PC-9 (cell line): ENCODE data around the gene POU6F2. TPM values are rescaled to one million over a fixed set of nuclear protein-coding genes. Genes with fewer than 3 reads are reported as not detected.
A peak's percentile ranks its signal among the peaks of the same experiment; 100 is the strongest.

Experiments
- BruUV-seq: library from RNA; stranded (reverse); fragments of 400-500 nt; replicated peaks from 2 replicates; lab custom pipeline; 2021; lab: Mats Ljungman, UMichigan
- CTCF ChIA-PET: fragments of 300-600 bp; sonication (Branson Sonifier 250); formaldehyde crosslinking; loops from one replicate; lab custom pipeline; 2022; ENCODE audit warnings: antibody characterized with exemption; lab: Charles Lee
- POLR2A ChIA-PET: fragments of 300-600 bp; sonication (Branson Sonifier 250); formaldehyde crosslinking; loops from one replicate; lab custom pipeline; 2022; ENCODE audit warnings: antibody characterized with exemption; ENCODE audit not compliant: unreplicated experiment; lab: Charles Lee
- DNase-seq, 2 experiments: peaks; one replicate each; pipeline versions ENCODE4 v3.0.0 to v3.0.0-alpha.2; 2015 to 2022; ENCODE audit warnings: mixed read lengths in 1 of 2
- H2AFZ ChIP-seq: fragments of 200-600 bp; sonication (generic); 2 replicates; pipeline ENCODE4 v1.8.1; 2017; ENCODE audit warnings: antibody characterized with exemption
- H3F3A ChIP-seq: fragments of 200-600 bp; sonication (generic); 2 replicates; pipeline ENCODE4 v1.8.1; 2017; ENCODE audit warnings: antibody characterized with exemption, mild to moderate bottlenecking, low read depth; ENCODE audit not compliant: insufficient read depth
- H3K27ac ChIP-seq: fragments of 200-600 bp; sonication (generic); 2 replicates; pipeline ENCODE4 v1.6.1; 2016; ENCODE audit warnings: mixed run types
- H3K27me3 ChIP-seq: fragments of 200-600 bp; sonication (generic); 2 replicates; pipeline ENCODE4 v1.6.1; 2016; ENCODE audit warnings: low read depth, mixed run types; ENCODE audit not compliant: insufficient read depth
- H3K36me3 ChIP-seq: fragments of 200-600 bp; sonication (generic); 2 replicates; pipeline ENCODE4 v1.6.1; 2016; ENCODE audit warnings: low read depth, mixed run types
- H3K4me1 ChIP-seq: fragments of 200-600 bp; sonication (generic); replicated peaks from 2 replicates; pipeline ENCODE4 v1.6.1; 2016; ENCODE audit warnings: mixed run types; ENCODE audit not compliant: insufficient read depth
- H3K4me2 ChIP-seq: fragments of 200-600 bp; sonication (generic); 2 replicates; pipeline ENCODE4 v1.6.1; 2017; ENCODE audit warnings: mixed run types
- H3K4me3 ChIP-seq: fragments of 200-600 bp; sonication (generic); 2 replicates; pipeline ENCODE4 v1.6.1; 2016; ENCODE audit warnings: mixed run types
- H3K79me2 ChIP-seq: fragments of 200-600 bp; sonication (generic); 2 replicates; pipeline ENCODE4 v1.6.1; 2017; ENCODE audit warnings: low read depth, mixed run types
- H3K9me2 ChIP-seq: fragments of 200-600 bp; sonication (generic); 2 replicates; pipeline ENCODE4 v1.8.1; 2017; ENCODE audit warnings: mild to moderate bottlenecking; ENCODE audit not compliant: insufficient read depth
- H3K9me3 ChIP-seq: fragments of 200-600 bp; sonication (generic); 2 replicates; pipeline ENCODE4 v1.8.1; 2016; ENCODE audit warnings: low read depth; ENCODE audit not compliant: insufficient read depth
- H4K20me1 ChIP-seq: fragments of 200-600 bp; sonication (generic); 2 replicates; pipeline ENCODE4 v1.8.1; 2017; ENCODE audit not compliant: insufficient read depth
- EZH2 ChIP-seq: fragments of 200-600 bp; sonication (generic); IDR thresholded peaks from 2 replicates; pipeline ENCODE4 v1.8.0; 2017; ENCODE audit warnings: antibody characterized with exemption, low read depth
- intact Hi-C: fragments of 100-400 bp; cut with micrococcal nuclease; formaldehyde crosslinking; loops from one replicate; pipeline ENCODE4 v1.10.0; 2022; ENCODE audit not compliant: unreplicated experiment
- total RNA-seq: library from RNA; stranded (reverse); gene quantifications from 2 replicates; pipeline ENCODE4 v1.2.3, GENCODE V29; 2021
- TF ChIP-seq, protein P1 (sequence below): fragments of 200-600 bp; sonication (generic); conservative IDR thresholded peaks from 2 replicates; pipeline ENCODE4 v1.6.1; 2017; ENCODE audit warnings: mixed run types, antibody characterized with exemption, mild to moderate bottlenecking, moderate library complexity

Gene POU6F2
- total RNA-seq, 1 experiment from 2014 or later = not detected

DNA sequence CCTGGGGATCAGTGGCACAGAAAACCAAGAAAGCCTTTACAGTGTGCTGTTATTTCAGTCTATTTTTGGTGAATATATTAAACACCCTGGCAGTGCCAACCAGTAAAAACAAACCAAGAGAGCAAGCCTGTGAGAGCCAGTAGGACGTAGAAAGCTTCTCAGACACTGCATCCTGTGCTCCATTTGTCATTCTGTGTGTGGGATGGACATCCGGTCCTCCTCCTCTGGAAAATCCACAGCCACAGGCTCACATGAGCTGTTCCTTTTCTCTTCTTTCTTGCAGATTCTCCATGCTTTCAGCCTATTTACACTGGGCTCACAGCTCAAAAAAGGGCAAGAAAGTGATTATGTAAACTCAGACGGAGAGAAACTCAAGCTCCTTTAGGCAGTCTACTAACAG is 468.8 kb downstream of the POU6F2 start:
- ChIA-PET CTCF (no interaction called here), POLR2A (no interaction called here)
- Histone ChIP-seq H3K27me3 (peaks cover 96% of the 10 kb centered on the region), H3K4me2 (no peak overlapping the region), H3K36me3 (no peaks in the 10 kb centered on the region), H3K4me3 (no peak overlapping the region), H3K9me3 (no peaks in the 10 kb centered on the region), H3K27ac (no peak overlapping the region), H3K79me2 (no peaks in the 10 kb centered on the region), H3K4me1 (no peaks in the 10 kb centered on the region), H3F3A (no peaks in the 10 kb centered on the region), H3K9me2 (no peaks in the 10 kb centered on the region), H4K20me1 (no peaks in the 10 kb centered on the region), H2AFZ (no peak overlapping the region)
- DNase-seq = peak in 1 of 2 experiments; percentile 8
- BruUV-seq = no TSS peak
- intact Hi-C loops = no loop called here
- TF ChIP-seq, protein P1, sequence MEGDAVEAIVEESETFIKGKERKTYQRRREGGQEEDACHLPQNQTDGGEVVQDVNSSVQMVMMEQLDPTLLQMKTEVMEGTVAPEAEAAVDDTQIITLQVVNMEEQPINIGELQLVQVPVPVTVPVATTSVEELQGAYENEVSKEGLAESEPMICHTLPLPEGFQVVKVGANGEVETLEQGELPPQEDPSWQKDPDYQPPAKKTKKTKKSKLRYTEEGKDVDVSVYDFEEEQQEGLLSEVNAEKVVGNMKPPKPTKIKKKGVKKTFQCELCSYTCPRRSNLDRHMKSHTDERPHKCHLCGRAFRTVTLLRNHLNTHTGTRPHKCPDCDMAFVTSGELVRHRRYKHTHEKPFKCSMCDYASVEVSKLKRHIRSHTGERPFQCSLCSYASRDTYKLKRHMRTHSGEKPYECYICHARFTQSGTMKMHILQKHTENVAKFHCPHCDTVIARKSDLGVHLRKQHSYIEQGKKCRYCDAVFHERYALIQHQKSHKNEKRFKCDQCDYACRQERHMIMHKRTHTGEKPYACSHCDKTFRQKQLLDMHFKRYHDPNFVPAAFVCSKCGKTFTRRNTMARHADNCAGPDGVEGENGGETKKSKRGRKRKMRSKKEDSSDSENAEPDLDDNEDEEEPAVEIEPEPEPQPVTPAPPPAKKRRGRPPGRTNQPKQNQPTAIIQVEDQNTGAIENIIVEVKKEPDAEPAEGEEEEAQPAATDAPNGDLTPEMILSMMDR = no peak
- no peak for TF ChIP-seq EZH2

DNA sequence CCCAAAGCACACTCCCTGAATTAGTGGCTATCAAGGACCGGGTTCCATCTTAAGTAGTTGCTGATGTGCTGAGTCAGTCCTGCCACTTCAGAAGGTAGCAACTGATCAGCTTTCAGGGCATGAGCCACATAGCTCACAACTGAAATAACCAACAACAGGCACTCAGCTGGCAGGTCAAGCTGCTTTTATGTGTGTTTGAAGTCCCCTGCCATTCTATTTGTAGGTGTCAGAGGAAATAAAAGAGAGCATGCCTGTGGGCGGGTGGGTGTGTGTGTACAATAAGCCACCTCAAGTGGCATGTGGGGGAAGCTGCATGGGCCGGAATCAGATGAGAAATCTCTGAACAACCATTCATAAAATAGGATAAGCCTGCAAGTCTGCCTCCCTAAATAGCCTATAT is 474.2 kb downstream of the POU6F2 start:
- no peak for DNase-seq
- intact Hi-C loops = no loop called here
- ChIA-PET POLR2A (no interaction called here), CTCF (no interaction called here)
- no peaks in the 10 kb centered on the region for H3K36me3 ChIP-seq
- H3K4me3 ChIP-seq = no peak overlapping the region
- H2AFZ ChIP-seq = no peak overlapping the region
- no peaks in the 10 kb centered on the region for H3K4me1 ChIP-seq
- no peaks in the 10 kb centered on the region for H3K9me3 ChIP-seq
- no peak overlapping the region for H3K27ac ChIP-seq
- no peaks in the 10 kb centered on the region for H3F3A ChIP-seq
- no peaks in the 10 kb centered on the region for H3K79me2 ChIP-seq
- peaks cover 66% of the 10 kb centered on the region for H3K27me3 ChIP-seq
- H3K4me2 ChIP-seq = no peak overlapping the region
- no peaks in the 10 kb centered on the region for H4K20me1 ChIP-seq
- H3K9me2 ChIP-seq = no peaks in the 10 kb centered on the region
- BruUV-seq = no TSS peak
- TF ChIP-seq EZH2 = no peak
- TF ChIP-seq, protein P1 = no peak

DNA sequence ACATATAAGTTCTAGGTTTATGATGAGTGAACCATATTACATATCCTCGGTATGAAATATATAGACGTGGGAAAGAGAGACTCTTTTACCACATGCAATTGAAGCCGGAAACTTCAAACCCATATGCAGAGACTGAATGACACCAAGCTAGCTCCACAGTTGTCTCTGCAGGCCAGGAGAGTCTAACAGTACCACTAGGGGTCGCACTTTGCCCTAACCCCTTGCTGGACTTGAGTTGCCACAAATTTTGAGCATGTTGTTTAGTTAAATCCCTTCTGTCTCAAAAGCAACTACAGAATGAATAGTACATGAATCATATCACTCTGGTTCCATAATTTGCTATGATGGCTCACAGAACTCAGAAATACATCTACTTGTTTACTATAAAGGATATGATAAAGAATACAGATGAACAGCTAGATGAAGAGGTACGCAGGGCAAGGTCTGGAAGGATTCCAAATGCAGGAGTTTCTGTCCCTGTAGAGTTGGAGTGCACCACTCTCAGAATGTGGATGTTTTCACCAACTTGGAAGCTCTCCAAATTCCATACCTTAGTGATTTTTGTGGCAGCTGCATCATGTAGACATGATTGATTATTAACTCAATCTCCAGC is 476.1 kb downstream of the POU6F2 start:
- DNase-seq = peak in 1 of 2 experiments; percentile 33
- H4K20me1 ChIP-seq = no peaks in the 10 kb centered on the region
- H3K27ac ChIP-seq = no peak overlapping the region
- no peaks in the 10 kb centered on the region for H3K9me3 ChIP-seq
- ChIA-PET POLR2A (no interaction called here), CTCF (no interaction called here)
- no peaks in the 10 kb centered on the region for H3K79me2 ChIP-seq
- H2AFZ ChIP-seq = no peak overlapping the region
- no TSS peak for BruUV-seq
- H3K27me3 ChIP-seq = peaks cover 58% of the 10 kb centered on the region
- intact Hi-C loops = no loop called here
- H3K4me1 ChIP-seq = no peaks in the 10 kb centered on the region
- H3F3A ChIP-seq = no peaks in the 10 kb centered on the region
- TF ChIP-seq EZH2 = no peak
- TF ChIP-seq, protein P1 = peak; percentile 88
- H3K36me3 ChIP-seq = no peaks in the 10 kb centered on the region
- no peak overlapping the region for H3K4me3 ChIP-seq
- H3K4me2 ChIP-seq = no peak overlapping the region
- H3K9me2 ChIP-seq = no peaks in the 10 kb centered on the region
